ENCODE results near the gene GIT1. TPM values are rescaled to one million over a fixed set of nuclear protein-coding genes. Genes with fewer than 3 reads are reported as not detected.

GIT1 gene
- total and polyA plus RNA-seq, 9 of the 15 experiments (the other 6 are each of a cell fraction or from before 2014, with no cell fraction given): 0.35 to 35.3 (median 17.1) TPM

- no peak for TF ChIP-seq ZNF609 (CRISPR knock-in tag; IDR thresholded peaks at IDR 0.05; ENCODE audit: borderline replicate concordance)
- no peak for TF ChIP-seq HOMEZ (CRISPR knock-in tag; IDR thresholded peaks at IDR 0.05)
- TF ChIP-seq CLOCK (CRISPR knock-in tag; IDR thresholded peaks at IDR 0.05; ENCODE audit: borderline replicate concordance): no peak
- TF ChIP-seq ZNF239 (CRISPR knock-in tag; IDR thresholded peaks at IDR 0.05): no peak
- TF ChIP-seq ESRRA (IDR thresholded peaks at IDR 0.05; ENCODE audit: borderline replicate concordance, low read depth): peak; percentile 84; the same call in 1 of the 2 replicates
- no peak for TF ChIP-seq GTF2E2 (tag; IDR thresholded peaks at IDR 0.05)
- no peak for TF ChIP-seq PRPF4 (IDR thresholded peaks at IDR 0.05; ENCODE audit: insufficient read depth, low read depth, low read length, poor library complexity, severe bottlenecking)
- TF ChIP-seq SMAD3 (CRISPR knock-in tag; conservative IDR thresholded peaks at IDR 0.05): no peak
- no peak for TF ChIP-seq CHD2 (IDR thresholded peaks at IDR 0.05; ENCODE audit: low read depth, low read length)
- TF ChIP-seq SFPQ (IDR thresholded peaks at IDR 0.05; ENCODE audit: low read depth, low read length): no peak
- TF ChIP-seq FOXM1 (IDR thresholded peaks at IDR 0.05; ENCODE audit: low read depth): no peak
- TF ChIP-seq FOXM1 (CRISPR knock-in tag; IDR thresholded peaks at IDR 0.05; ENCODE audit: low read depth): no peak
- no peak; the same call in 1 of the 2 replicates for TF ChIP-seq RNF2 (IDR thresholded peaks at IDR 0.05)
- no peak for TF ChIP-seq KAT8 (IDR thresholded peaks at IDR 0.05; ENCODE audit: low read depth)
These were observed 28.2 kb upstream of the GIT1 start (continued) for GRCh38 chr17:29617481-29618271.

Data from K562 (cell line).